GM18858 (cell line): Measurements from ENCODE around the gene DNAH10.
"Not testable (repeated sequence)": the region's sequence is repeated elsewhere in the genome, so short reads cannot be mapped to it uniquely, and the experiment has no call there.

Experiments
- ATAC-seq: cut with Tn5 transposase; IDR thresholded peaks from one replicate; pipeline ENCODE4 v1.9.1; 2021; ENCODE audit not compliant: unreplicated experiment

DNAH10 gene

GRCh38 chr12:123748161-123748560 lies 13.9 kb upstream of the DNAH10 start:
- ATAC-seq = no peak

GRCh38 chr12:123748661-123749060 lies 13.4 kb upstream of the DNAH10 start:
- ATAC-seq = no peak

- no peak for ATAC-seq
These were observed 12.7 kb upstream of the DNAH10 start for GRCh38 chr12:123749355-123749754.

- ATAC-seq = no peak
These were observed 11.9 kb upstream of the DNAH10 start for GRCh38 chr12:123750159-123750656.

- no peak for ATAC-seq
These were observed 10.1 kb upstream of the DNAH10 start for GRCh38 chr12:123752046-123752445.

- no peak for ATAC-seq
These were observed 7.9 kb upstream of the DNAH10 start for GRCh38 chr12:123754041-123754772.

- no peak for ATAC-seq
These were observed 4.5 kb upstream of the DNAH10 start for GRCh38 chr12:123757561-123757960.

GRCh38 chr12:123760267-123760938 lies 1.7 kb upstream of the DNAH10 start:
- ATAC-seq = no peak

- ATAC-seq = no peak
These were observed 583 bp downstream of the DNAH10 start for GRCh38 chr12:123762715-123763052.

- no peak for ATAC-seq
These were observed 992 bp downstream of the DNAH10 start for GRCh38 chr12:123763093-123763492.

GRCh38 chr12:123764109-123764508 lies 2.0 kb downstream of the DNAH10 start:
- ATAC-seq = no peak

GRCh38 chr12:123765504-123766035 lies 3.5 kb downstream of the DNAH10 start:
- no peak for ATAC-seq

- peak; percentile 81 for ATAC-seq
These were observed 5.5 kb downstream of the DNAH10 start for GRCh38 chr12:123767613-123768012.

GRCh38 chr12:123771261-123771660 lies 9.2 kb downstream of the DNAH10 start:
- no peak for ATAC-seq

- ATAC-seq = no peak
These were observed 10.0 kb downstream of the DNAH10 start for GRCh38 chr12:123772074-123772473.

- ATAC-seq = no peak
These were observed 11.3 kb downstream of the DNAH10 start for GRCh38 chr12:123773375-123773774.

GRCh38 chr12:123779551-123779950 lies 17.4 kb downstream of the DNAH10 start:
- no peak for ATAC-seq

GRCh38 chr12:123782997-123783792 lies 21.1 kb downstream of the DNAH10 start:
- ATAC-seq = no peak

- ATAC-seq = no peak
These were observed 25.4 kb downstream of the DNAH10 start for GRCh38 chr12:123787466-123787865.

- ATAC-seq = no peak
These were observed 26.4 kb downstream of the DNAH10 start for GRCh38 chr12:123788541-123788940.

- not testable (repeated sequence) for ATAC-seq
These were observed 27.3 kb downstream of the DNAH10 start for GRCh38 chr12:123789422-123789821.
